Ureter (tissue), 1 donor: Measurements from ENCODE around the gene AASDHPPT. TPM values are rescaled to one million over a fixed set of nuclear protein-coding genes. Genes with fewer than 3 reads are reported as not detected.

ENCODE experiments used
- total RNA-seq: library from RNA; stranded (reverse); gene quantifications from one replicate; pipeline ENCODE4 v1.2.4, GENCODE V29; 2023
- donor health status: DM: yes; HTN: yes; CAD: no.

The AASDHPPT gene
- total RNA-seq, 1 donor from 2014 or later: 29.7 TPM

Other genes starting within 250 kb of the AASDHPPT start
- gene MSANTD4, start 55.4 kb upstream of the AASDHPPT start, total RNA-seq: 21.0 TPM
- gene KBTBD3, start 315 bp upstream of the AASDHPPT start, total RNA-seq: 13.2 TPM